GM20431 (cell line): ENCODE results near the gene NUDT5.
"Not testable (repeated sequence)": the region's sequence is repeated elsewhere in the genome, so short reads cannot be mapped to it uniquely, and the experiment has no call there.

Source experiments
- in situ Hi-C: fragments of 300-500 bp; cut with MseI, MboI; formaldehyde crosslinking; loops from one replicate; pipeline ENCODE4 v1.15.0; 2020; ENCODE audit warnings: low sequenced_read_pairs; ENCODE audit not compliant: unreplicated experiment

NUDT5 gene

DNA sequence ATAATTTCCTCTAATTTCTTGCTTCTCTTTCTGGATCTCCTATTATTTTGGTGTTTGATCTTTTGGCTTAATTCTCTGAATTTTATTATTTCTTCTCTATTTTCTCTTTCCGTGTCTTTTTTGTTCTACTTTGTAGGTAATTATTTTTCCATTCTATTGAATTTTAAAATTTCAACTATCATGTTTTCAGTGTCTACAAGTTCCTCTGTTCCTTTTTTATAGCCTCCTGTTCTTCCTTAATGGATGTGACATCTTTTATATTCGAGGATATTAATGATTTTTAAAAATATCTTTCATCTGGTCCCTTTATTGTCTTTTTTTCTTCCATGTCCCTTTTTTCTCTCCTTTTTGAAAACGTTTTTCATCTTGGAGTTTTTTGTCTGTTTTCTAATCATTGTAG lies 11.4 kb upstream of the NUDT5 start:
- in situ Hi-C loops = no loop called here

DNA sequence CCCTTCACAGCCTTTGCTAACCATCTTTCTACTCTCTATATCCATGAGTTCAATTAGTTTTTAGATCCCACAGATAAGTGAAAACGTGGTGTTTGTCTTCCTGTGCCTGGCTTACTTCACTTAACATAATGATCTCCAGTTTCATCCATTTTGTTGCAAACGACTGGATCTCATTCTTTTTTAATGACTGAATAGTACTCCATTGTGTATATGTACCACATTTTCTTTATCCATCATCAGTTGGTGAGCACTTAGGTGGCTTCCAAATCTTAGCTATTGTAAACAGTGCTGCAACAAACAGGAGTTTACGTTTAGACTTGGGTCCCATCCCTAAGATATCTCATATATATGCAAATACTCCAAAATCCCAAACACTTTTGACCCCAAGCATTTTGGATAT lies 9.4 kb upstream of the NUDT5 start:
- in situ Hi-C loops = no loop called here

DNA sequence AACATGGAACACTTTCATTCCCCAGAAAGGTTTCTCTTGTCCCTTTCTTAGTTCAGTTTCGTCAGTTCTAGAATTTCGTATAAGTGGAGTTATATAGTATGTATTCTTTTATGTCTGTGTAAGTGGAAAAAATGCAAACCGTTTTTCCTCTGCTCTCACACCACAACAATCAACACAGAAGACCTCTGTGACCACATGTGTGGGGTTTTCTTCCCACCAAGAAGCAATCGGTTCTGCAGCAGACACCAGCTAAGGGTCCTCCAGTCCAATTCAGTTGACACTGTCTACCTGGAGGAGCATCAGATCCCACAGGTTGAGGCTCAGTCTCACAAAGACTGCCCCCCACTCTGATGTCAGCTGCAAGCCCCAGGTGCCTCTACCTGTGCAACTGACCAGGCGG lies 6.5 kb upstream of the NUDT5 start:
- in situ Hi-C loops = no loop called here

DNA sequence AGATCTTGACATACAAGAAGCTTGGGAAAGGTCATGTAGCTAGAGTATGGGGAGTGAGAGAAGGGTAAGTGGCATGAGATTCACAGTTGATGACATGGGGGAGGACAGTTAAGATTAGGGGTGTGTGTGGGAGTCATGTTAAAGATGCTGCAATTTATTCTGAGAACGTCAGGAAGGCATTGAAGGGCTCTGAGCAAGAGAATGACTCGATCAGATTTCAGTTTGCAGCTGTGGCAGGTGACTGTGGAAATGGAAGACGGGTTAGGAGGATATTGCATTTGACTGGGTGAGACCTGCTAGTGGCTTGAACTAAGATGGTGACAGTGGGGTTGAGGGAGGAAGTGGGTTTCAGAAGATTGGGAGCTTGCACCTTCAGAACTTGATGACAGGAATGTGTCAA lies 5.9 kb upstream of the NUDT5 start:
- in situ Hi-C loops = no loop called here

DNA sequence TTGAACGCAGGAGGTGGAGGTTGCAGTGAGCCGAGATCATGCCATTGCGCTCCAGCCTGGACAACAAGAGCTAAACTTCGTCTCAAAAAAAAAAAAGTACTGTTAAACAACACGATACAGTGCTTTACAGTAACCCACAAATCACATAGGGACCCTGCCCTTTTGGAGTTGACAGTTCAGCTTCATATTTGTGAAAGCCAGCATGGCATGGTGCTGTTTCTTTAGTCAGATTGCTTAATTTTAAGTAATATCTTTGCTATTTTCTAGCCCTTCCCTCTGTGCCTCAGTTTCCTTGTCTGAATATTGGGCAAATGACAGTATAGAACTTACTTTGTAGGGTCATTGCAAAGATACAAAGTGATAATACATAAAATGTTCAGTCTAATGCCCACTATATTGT lies 5.2 kb upstream of the NUDT5 start:
- in situ Hi-C loops = no loop called here

DNA sequence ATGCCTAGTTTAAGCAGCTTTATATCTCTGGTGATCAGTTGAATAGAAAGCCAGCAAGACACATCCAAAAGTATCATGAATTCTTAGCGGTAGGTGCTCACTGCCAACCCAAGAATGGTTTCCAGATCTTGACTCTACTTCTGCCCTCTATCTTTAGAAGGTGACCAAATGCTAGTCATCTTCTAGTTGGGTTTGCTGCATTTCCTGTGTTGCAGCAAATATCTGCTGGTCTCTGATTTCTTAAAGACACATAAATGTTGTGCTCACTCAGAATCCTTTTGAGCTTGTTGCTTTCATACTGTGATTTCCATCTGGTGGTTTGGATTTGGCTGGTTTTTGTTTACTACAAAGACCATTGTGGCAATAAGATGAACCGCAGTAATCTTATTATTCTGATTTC lies 2.5 kb upstream of the NUDT5 start:
- in situ Hi-C loops = no loop called here

DNA sequence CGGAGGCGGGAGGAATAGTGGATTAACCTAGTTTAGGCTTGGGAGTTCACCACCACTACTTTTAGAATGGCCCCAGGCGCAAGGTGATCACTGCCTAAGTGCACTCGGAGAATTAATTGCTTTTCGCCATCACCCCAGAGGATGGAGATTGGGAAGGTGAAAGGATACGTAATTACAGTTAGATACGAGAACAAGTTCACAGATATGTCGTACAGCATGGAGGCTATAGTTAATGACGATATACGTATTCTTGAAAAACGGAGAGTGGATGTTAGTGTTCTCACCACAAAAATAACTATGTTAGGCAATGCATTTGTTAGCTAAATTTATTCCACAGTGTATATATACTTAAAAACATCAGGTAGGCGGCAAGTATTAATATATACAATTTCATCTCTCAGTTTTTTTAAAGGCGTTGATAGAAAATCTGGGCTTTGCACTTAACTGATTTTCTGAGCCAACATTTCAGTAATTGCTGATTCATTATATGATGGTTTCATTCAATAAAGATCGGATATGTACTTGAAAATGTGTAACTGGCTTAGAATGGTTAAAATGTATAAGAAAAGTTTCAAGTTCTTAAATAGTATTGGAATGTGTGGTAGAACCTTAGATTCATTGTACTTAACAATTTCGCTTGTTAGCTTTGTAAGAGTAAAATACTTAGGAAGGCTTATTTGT lies 980 bp upstream of the NUDT5 start:
- in situ Hi-C loops = no loop called here

DNA sequence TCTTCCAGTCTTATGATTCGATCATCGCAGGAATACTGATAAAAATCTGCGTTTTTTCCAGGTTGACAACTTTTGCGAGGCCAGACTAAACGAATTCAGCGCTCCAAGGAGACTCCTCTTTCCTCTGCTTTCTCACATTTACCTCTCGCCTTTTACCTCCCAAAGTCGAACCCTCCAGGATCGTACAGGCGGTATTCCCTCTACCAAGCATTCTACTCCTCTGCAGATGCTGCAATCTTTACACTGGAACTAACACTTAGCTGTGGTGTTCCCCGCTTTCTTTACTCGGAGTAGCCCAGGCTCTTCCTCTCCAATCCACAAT lies 449 bp downstream of the NUDT5 start:
- in situ Hi-C loops = no loop called here

DNA sequence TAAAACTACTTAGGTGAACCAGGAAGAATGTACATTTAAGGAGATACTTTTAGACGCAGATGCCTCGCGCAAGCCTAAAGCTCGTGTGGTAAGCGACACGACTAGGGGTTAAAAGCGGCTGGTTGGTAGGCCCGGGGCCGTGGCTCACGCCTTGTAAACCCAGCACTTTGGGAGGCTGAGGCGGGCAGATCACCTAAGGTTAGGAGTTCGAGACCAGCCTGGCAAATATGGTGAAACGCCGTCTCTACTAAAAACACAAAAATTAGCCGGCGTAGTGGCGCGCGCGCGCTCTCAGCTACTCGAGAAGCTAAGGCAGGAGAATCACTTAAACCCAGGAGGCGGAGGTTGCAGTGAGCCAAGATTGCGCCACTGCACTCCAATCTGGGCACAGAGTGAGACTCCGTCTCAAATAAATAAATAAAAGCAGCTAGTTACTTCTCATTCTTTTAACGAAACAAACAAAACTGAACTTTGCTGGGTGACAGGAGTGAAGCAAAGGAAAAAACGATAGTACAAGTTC lies 879 bp downstream of the NUDT5 start:
- in situ Hi-C loops = no loop called here

DNA sequence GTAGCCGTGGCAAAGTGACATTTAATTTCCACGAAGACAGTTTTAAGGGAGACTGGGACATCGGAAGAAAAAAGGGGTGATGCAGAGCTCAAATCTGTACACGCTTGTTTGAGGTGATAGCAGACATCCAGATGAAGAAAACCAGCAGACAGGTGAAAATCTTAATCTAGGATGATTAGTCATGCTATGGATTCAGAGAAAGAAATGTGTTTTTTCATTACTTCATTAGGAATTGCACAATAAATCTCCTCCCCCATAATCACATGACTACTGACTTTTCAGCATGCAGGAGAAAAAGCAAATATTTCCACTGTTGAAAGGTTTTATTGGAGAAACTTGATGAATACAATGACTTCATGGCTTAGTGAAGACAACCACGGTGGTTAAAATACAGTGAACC lies 2.5 kb downstream of the NUDT5 start:
- in situ Hi-C loops = no loop called here

DNA sequence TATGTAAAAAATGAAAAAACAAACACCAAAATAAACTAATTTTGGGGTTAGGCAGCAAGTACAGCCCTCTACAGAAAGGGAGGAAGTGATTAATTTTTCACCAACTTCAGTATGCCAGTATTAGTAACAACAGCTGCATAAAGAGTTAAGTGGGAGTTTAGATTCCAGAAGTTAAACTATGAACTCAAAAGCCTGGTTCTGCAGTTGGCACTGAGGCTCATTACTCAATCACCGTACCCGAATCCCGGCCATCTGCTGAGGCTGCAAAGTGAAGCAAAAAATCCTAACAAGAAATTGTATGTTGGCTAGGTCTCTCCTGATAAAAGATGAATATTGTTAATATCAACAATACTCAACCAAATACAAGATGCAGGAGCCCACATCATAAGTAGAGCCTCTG lies 4.0 kb downstream of the NUDT5 start:
- in situ Hi-C loops = no loop called here

DNA sequence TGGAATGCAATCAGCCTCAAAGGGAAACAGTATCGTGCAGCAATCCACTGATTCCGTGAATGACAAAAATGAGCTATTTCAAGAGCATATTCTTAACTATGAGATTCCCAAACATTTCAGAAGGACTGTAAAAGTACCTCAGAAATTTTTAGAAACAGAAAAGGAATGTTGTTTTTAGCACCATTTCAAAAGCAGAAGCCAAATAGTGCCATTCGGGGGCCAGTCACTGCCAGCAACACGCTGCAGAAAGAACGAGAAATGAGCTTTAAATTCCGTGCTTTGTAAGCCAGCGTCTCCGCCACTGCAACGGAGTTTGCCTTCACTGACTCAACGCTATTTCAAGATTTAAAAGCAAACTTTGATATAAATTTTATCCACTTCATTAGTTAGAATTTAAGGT lies 6.3 kb downstream of the NUDT5 start:
- in situ Hi-C loops = no loop called here

DNA sequence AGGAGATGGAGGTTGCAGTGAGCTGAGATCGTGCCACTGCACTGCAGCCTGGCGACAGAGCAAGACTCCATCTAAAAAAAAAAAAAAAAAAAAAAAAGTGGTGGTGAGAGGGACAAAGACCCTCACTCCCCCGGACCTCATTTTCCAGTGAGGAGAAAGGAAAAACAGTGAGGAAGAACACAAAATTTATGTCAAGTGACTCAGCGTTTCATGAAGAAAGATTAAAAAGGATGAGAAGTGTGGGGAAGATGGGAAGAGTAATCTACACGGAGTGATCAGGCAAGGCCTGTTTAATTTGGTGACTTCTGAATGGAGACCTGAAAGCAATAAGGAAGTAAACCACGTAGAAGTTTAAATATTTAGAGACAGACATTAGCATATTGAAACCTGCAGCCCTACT lies 7.0 kb downstream of the NUDT5 start:
- in situ Hi-C loops = no loop called here

DNA sequence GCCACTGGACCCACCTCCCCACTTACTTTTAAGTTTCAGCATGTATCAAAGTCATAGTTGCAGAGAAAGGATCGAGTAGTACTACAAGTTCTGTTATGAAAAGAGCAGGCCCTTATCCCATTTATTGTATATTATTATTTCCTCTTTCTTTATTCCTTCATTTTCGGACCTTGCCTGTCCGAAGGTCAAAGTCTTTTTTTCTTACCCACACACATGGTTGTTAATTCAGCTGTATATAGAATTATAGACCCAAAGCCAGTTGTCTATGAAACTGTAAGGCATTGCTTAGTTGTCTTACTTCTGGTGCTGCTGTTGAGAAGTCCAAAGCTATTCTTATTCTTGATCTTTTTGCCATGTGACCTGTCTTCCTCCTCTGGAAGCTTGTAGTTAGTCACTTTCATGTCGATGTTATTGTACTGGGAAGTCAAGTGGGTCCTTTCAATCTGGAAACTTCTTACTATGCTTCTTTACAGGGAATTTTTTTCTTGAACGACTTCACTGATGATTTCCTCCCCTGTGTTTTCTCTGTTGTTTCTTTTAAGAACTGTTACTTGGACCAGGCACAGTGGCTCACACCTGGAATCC lies 8.3 kb downstream of the NUDT5 start:
- in situ Hi-C loops = no loop called here

DNA sequence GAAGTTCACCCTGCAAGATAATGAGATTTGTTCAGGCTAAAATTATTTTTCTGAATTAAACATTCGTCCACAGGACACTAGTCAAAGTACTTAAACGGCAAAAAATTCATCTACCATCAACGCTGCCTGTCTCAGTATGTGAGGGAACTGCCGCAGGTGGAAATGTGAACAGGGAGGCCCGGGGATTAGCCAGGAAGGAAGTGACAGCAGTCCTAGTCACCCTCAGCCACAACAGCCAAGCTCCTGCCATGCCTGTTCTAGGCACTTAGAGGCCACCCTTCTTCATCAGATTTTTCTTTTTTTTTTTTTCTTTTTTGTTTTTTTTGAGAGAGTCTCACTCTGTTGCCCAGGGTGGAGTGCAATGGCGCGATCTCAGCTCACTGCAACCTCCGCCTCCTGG lies 9.4 kb downstream of the NUDT5 start:
- in situ Hi-C loops = no loop called here

DNA sequence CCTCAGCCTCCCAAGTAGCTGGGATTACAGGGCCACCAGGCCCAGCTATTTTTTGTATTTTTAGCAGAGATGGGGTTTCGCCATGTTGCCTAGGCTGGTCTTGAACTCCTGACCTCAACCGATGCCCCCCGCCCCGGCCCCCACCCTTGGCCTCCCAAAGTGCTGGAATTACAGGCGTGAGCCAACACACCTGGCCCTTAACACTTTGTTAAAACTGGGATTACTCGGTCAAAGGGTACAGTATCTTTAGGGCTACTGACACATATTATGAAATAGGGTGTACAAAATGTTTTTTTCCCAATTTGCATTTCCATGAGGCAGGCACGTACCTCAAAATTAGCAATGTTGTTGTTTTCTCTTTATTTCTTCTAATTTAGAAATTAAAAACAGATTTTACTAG lies 11.5 kb downstream of the NUDT5 start:
- in situ Hi-C loops = no loop called here

DNA sequence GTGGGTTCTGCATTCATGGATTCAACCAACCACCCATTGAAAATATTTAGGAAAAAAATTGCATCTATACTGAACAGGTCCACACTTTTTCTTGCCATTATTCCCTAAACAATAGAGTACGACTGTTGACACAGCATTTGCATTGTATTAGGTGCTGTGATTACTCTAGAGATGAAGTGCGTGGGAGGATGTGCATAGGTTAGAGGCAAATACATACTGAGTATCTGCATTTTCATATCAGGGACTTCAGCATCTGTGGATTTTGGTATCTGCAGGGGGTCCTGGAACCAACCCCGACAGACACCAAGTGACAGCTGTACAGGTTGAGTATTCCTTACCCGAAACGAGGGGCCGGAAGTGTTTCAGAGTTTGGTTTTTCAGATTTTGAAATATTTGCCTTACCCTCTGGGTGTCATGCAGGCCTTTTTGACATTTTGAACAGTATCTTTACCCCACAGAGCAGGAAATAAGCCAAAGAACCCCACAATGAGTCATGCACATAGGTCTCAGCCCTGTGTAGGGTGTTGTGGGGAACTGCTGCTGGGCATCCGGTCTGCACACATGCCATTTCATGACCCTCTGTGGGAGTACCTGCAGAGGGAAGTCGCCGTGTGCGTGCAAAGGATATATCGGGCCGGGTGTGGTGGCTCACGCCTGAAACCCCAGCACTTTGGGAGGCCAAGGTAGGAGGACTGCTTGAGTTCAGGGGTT lies 14.5 kb downstream of the NUDT5 start:
- in situ Hi-C loops = no loop called here

DNA sequence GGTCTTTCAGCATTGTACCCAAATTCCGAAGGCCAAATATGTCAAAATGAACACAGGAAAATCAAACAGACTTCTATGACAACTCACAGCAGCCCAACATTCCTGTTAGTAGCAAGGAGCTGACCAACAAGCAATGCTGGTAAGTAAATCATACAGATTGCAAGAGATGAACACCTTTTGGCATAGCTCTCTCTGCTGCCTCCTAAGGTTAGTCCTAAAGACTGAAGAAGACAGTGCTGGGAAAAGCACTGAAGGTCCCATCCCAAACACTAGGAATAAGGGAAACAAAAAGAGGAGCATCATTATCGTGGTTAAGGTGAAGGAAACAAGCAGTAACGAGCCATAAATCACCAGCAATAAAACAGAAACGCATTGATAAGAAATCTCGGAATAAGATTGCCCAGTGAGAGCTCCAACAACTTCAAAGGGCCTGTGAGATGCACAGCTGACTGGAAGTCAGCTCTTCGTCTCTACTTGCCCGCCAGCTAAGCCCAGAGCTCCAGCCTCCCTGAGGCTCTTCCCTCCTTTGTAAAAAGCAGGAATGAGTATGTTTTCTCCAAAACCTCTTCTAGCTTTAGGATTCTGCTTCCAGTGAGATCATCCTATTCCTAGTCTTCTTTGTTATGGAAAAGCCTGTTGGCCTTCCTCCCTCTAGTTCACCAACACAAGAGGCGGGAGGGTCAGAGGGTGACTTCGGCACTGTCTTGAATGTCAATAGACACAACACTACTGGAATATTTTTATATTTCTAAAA lies 15.3 kb downstream of the NUDT5 start:
- in situ Hi-C loops = no loop called here

DNA sequence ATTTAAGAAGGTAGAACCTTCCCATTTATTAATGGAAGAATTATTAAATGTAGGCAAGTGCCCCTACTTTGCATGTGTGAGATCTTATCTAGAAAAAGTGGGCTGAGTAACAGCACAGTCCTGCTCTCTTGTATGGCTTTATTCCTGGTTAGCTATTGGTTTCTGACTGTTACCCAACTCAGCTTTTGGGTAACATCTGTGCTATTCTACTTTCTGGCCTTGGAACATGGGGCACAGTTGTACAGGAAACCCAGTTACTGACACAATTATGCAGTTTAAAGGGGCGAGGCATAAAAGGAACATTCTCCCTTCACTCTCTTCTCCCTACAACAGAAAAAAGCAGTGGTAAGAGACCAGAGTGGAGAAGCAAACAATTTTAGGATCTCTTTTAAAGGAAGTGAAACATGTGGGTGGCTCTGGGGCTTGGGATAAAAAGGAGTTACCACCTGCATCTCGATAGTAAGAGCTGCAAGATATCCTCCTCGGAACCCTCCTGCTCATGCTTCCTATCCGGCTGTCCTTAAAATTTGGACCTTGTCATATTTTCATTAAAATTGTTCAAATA lies 16.0 kb downstream of the NUDT5 start:
- in situ Hi-C loops = no loop called here

DNA sequence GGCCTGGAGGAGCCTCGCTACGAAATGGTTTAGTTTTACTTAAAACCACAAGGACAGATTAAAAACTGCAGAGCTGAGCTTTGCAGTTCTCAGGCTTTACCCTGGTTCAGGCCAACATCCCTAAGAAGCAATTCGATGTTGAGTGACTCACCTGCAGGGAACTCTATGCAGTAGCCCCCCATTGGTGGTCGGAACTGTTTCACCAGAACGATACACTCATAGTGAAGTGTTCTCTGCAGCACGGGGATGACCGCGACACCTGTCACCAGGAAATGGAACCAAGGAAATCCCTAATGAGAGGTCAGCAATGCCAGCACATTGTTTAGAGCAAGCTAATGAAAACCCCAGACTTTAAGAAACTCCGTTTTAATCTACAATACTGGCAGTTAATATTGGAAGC lies 18.0 kb downstream of the NUDT5 start:
- in situ Hi-C loops = no loop called here

DNA sequence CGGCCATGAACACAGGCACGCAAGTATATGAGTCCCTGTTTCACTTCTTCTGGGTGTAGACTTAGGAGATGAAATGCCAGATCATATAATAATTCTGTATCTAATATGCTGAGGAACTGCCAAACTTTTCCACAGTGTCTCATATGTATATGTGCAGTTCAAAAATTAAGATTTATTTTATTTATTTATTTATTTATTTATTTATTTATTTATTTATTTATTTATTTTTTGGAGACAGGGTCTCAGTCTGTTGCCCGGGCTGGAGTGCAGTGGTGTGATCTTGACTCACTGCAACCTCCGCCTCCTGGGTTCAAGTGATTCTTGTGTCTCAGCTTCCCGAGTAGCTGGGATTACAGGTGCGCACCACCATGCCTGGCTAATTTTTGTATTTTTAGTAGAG lies 24.2 kb downstream of the NUDT5 start:
- in situ Hi-C loops = not testable (repeated sequence)
